GM21390 (cell line): ENCODE measurements around the gene CDKN2B-AS1.

Source experiments
- ATAC-seq: cut with Tn5 transposase; IDR thresholded peaks from one replicate; pipeline ENCODE4 v1.9.1; 2021; ENCODE audit not compliant: unreplicated experiment

The CDKN2B-AS1 gene

DNA sequence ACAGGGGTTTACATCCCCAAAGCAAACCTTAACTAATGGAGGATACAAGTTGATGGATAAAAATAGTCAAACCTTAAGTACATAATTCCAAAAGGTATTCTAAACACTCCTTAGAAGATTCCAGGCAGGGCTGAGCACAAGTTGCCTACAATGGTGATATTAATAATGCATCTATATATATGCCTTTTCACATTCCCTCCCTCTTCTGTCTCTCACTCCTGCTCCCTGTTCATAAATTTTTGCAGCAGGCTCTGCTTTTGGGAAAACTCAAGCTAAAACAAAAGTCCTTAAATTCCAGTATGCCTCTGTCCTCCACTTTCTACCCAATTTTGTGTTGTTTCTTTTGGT, 153.9 kb downstream of the CDKN2B-AS1 start:
- no peak for ATAC-seq

DNA sequence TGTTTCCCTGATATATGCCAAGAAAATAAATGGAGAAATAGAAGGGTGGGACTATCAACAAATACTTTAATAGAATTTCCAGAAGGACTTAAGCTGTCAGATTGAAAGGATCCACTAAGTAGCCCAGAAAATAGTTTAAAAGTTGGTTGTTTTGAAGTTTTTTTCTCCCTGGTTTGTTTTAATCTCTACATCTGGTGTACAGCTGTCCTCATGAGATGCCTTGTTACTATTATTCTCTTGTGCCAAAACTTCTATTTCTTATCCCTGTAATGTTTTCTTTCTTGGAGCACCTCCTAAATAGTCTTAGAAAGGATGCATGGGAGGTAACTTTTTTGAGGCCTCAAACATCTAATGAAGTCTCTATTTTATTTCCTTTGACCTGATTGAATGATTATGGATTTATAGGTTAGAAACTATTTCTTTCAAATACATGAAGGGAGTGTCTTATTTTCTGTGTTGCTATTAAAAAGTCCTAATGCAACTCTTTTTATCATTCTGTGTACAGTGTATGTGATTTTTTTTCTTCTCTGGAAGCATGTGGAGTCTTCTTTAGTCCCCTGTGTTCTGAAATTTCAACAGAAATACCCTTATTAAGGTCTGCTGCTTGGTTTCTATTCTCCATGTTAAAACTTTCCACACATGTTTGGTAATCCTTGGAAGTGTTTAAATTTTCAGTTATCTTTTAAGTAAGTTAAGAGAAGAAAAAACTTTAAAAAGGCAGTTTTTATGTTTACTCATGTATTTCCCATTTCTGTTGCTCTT, 154.5 kb downstream of the CDKN2B-AS1 start:
- ATAC-seq = no peak

DNA sequence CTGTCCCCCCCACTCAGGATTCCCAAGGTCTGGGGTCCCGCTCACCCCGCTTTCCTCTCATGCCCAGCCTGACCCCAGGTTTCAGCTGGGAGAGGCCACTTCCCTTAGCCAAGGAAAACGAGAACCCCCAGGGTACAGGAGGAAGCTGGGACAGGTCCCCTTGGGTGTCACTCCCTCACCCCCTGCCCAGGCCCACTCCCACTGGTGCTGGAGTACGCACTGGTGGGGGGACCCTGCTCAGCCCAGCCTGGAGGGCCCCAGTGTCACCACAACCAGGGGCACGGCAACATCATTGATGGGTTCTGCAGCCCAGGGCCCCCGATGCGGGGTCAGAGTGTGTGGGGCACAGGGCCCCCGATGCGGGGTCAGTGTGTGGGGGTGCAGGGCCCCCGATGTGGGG, 159.5 kb downstream of the CDKN2B-AS1 start:
- ATAC-seq = no peak

DNA sequence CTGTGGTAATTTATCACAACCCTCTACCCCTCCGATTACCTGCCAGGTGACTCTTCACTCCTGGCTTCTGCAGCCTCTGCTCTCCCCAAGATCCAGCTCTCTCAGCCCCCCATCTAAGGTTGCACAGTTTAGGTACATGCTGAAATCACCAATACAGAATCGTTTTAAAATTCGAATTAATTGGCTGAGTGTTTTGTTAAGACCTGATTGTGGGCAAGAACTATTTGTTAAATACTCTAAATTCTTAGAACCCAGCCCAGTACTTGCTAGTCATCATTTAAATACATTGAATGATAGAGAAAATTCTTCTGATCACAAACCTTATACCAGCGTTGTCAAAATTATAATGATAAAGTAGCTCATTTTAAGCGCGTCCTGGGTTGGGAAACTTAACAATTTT, 162.0 kb downstream of the CDKN2B-AS1 start:
- no peak for ATAC-seq

- no peak for ATAC-seq
Measured at GRCh38 chr9:22157276-22157675, 162.7 kb downstream of the CDKN2B-AS1 start.

GRCh38 chr9:22157828-22158227, 163.2 kb downstream of the CDKN2B-AS1 start:
- no peak for ATAC-seq

DNA sequence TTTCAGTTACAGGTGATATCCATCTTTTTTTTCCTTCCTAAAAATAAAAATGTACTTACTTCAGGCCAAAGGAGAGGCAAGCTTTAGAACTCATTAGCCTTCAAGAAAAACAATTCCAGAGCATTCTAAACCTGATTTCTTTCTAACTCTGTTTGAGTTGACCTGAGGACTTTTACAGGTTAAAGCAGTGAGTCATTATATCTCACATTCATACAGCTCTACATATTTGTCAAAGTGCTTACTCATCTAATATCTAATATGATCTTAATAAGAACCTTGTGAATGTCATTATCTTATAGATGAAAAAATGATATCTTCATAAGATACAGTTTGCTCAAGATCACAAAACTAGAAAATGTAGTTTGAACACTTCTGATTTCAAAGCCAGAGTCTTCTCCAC, 163.7 kb downstream of the CDKN2B-AS1 start:
- ATAC-seq = no peak

DNA sequence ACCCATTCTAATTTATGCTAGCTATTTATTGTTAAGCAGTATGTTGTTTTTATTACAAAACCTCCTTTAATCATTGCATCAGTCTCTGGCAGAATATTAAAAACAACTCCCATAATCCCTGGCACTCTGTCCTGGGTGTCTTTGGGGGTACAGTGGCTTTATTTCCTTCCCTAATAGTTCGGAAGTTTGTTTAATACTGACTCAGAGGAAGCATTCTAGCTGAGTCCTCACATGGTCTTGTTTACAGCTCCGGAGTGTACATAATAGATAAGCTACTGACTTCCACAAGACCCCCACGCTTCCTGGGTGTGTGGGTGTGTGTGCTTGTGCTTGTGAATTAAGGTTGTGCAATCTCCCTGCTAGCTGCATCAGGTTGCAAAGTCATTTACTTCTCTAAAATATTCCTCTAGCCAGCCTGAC, 164.3 kb downstream of the CDKN2B-AS1 start:
- ATAC-seq = no peak

DNA sequence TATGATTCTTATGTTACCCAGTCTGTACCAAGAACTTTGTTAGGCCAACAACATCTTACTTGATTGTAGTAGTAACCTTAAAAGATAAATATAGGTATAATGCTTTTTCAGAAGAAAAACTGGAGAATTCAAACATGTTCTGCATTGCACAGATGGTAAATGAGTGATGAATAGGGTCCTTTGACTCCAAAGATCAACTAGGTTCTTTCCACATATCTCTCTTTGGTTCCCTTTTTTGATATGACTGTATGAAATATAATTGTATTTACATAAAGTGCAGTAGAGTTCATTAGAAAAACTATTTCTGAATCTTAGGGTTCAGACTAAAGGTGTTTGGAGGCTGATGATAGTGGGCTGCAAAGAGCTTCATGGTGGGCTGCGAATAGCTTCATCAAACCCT, 165.0 kb downstream of the CDKN2B-AS1 start:
- no peak for ATAC-seq

- no peak for ATAC-seq
Measured at GRCh38 chr9:22160221-22160620, 165.6 kb downstream of the CDKN2B-AS1 start.

DNA sequence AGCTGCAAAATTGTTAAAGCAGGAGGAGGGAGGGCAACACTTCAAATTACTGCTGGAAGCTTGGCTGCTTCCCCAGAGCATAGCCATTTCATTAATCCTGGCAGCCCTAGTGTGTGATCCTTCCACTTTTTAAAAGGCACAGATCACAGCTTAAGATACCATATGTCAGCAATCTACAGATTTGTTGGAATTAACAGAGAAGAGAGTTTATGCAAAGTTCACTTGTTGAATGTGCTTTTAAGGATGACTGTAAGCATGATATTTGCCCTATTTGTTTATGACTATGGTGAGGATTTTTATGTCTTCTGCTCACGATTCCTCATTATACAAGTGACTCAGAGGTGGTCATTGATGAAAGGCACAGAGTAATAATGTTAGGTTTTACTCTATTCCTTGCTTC, 170.6 kb downstream of the CDKN2B-AS1 start:
- ATAC-seq = no peak

- ATAC-seq = no peak
Measured at GRCh38 chr9:22169243-22169642, 174.7 kb downstream of the CDKN2B-AS1 start.

DNA sequence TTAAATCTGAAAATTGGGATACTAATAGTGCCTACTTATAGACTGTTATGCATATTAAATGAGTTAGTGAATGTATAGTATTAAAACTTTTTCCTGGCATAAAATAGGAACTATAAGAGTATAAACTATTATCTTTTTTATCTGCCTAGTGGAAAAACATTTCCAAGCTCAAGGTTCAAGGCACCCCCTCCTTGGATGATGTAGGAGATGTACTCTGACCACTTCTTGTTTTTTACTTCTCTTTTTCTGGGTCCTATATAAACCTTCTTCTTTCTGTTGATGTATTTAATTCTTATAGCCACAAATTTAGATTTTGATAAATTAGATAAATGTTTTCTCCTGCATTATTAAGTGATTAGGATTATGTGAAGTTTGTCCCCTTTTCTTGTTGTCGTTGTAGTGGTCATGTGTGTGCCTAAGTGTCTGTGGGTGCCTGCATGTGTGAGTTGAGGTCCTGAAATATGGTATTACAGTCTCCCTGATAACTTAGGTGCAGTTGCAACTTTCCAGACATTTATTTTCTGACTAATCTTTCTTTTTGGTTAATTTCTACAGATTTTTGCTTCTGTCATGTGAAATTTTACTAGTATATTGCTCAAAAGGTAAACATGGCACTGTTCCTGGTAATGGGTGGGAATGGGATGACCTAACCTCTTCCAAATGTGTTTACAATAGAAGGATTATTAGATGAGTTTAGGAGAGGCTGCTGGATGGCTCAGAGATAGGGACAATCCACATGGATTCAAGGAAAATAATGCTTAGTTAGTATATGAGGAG, 175.3 kb downstream of the CDKN2B-AS1 start:
- no peak for ATAC-seq
